OCI-LY3 (cell line): ENCODE data around the gene CD58.

Source experiments
- CTCF ChIP-seq: fragments of 200-600, 300-600 bp; sonication (generic); IDR thresholded peaks from 2 replicates; pipeline ENCODE4 v1.5.1; 2014; ENCODE audit warnings: antibody characterized with exemption, low read length, low read depth
- EZH2phosphoT487 ChIP-seq: fragments of 200-600 bp; shearing (Covaris generic); IDR thresholded peaks from 2 replicates; pipeline ENCODE4 v1.6.1; 2018; ENCODE audit warnings: antibody characterized with exemption, mixed run types, low read depth

- no peak for TF ChIP-seq CTCF
- no peak for TF ChIP-seq EZH2phosphoT487
Observed at GRCh38 chr1:116531917-116532316, 38.9 kb downstream of the CD58 start.
